Kidney epithelial cell (primary cell): Measurements from ENCODE around the gene ABR. TPM values are rescaled to one million over a fixed set of nuclear protein-coding genes. Genes with fewer than 3 reads are reported as not detected.
"Not testable (repeated sequence)": the region's sequence is repeated elsewhere in the genome, so short reads cannot be mapped to it uniquely, and the experiment has no call there.

Experiments
- DNase-seq: peaks from one replicate; pipeline ENCODE4 v3.0.0-alpha.2; 2010; ENCODE audit warnings: low read depth
- H3K27me3 ChIP-seq: 2 replicates; pipeline ENCODE4 v1.6.0; 2011; ENCODE audit warnings: low read length; ENCODE audit not compliant: control insufficient read depth, insufficient read depth
- H3K36me3 ChIP-seq: 2 replicates; pipeline ENCODE4 v1.5.1; 2011; ENCODE audit warnings: low read length; ENCODE audit not compliant: control insufficient read depth, insufficient read depth
- H3K4me3 ChIP-seq: 2 replicates; pipeline ENCODE4 v1.5.1; 2011; ENCODE audit warnings: low read depth, mild to moderate bottlenecking, control low read depth, low read length
- total RNA-seq: library from RNA; depleted of rRNA; stranded (reverse); fragments of >200 nt; gene quantifications from 2 replicates; pipeline ENCODE4 v1.2.3, GENCODE V29; 2015
- TF ChIP-seq, protein P1 (sequence below): IDR thresholded peaks from 2 replicates; pipeline ENCODE4 v1.5.1; 2011; ENCODE audit warnings: mild to moderate bottlenecking, moderate library complexity, low read length, control low read depth, inconsistent platforms; ENCODE audit not compliant: insufficient read depth, poor library complexity, severe bottlenecking

The ABR gene
- total RNA-seq, 1 donor from 2014 or later, result 141 TPM

DNA sequence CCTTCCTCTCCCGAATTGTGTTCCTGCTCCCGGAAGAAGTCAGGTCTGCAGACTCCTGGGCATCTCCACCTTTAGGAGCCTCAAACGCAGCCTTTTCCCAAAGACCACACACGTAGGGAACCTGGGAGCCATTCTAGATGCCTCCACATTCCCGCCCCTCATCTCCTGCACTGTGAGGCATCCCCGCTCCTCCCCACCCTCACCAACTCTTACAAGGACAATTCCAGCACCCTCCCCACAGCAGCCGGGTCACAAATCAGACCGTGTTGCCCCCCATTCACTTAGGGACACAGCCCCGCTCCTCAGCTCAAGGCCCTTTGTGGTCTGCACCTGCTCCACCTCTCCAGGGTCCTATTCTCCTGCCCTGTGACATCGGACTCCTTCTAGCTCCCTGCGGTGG is 49.6 kb downstream of the ABR start:
- Histone ChIP-seq H3K4me3 (no peak overlapping the region), H3K36me3 (no peaks in the 10 kb centered on the region), H3K27me3 (no peaks in the 10 kb centered on the region)
- TF ChIP-seq, protein P1, sequence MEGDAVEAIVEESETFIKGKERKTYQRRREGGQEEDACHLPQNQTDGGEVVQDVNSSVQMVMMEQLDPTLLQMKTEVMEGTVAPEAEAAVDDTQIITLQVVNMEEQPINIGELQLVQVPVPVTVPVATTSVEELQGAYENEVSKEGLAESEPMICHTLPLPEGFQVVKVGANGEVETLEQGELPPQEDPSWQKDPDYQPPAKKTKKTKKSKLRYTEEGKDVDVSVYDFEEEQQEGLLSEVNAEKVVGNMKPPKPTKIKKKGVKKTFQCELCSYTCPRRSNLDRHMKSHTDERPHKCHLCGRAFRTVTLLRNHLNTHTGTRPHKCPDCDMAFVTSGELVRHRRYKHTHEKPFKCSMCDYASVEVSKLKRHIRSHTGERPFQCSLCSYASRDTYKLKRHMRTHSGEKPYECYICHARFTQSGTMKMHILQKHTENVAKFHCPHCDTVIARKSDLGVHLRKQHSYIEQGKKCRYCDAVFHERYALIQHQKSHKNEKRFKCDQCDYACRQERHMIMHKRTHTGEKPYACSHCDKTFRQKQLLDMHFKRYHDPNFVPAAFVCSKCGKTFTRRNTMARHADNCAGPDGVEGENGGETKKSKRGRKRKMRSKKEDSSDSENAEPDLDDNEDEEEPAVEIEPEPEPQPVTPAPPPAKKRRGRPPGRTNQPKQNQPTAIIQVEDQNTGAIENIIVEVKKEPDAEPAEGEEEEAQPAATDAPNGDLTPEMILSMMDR, result no peak
- DNase-seq, result no peak

DNA sequence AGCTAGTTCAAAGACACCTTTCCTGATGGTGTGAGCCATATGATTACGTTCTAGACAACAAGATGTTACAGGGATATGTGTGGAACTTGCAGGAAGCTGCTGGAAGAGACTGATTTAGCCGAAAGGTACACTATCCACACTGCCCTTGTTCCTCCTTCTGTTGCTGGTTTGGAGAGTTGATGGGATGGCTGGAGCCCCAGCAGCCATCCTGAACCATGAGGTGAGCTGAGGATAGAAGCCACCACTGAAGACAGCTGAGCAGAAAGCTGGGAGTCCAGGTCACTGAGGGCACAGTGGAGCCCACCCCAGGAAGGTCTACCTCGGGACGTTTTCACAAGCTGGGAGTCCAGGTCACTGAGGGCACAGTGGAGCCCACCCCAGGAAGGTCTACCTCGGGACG is 51.3 kb downstream of the ABR start:
- H3K36me3 ChIP-seq, H3K27me3 ChIP-seq, DNase-seq, H3K4me3 ChIP-seq: not testable (repeated sequence)

DNA sequence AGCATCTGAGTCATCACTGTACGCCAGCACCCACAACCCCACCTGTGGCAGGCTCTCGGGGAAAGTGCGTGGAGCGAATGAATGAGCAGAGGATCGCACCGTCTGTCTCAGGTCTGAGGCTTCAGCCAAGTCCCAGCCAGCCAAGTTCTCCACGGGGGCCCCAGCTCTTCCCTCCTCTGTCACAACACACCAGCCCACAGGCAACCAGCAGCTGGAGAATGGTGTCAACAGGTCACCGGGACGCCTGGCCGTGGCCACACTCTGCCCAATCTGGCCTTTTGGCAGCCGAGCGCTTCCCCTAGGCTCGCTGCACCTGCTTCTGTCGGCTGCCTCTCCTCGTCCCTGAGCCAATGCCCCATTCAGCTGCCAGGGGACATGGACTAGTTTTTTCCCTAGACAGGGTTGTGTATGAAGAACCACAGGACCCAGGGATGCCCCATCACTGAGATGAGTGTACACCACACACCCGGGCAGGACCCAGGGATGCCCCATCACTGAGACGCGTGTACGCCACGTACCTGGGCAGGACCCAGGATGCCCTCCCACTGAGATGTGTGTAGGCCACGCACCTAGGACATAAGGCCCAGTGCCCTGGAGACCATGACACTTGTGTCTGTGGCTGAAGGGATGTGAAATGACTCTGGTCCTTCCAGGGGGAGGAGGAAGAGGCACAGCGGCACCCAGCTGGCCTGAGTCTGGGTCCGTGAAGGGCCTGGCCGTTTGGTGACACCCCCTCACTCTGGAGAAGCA is 52.8 kb downstream of the ABR start:
- TF ChIP-seq, protein P1, result no peak
- H3K36me3 ChIP-seq, result no peaks in the 10 kb centered on the region
- DNase-seq, result no peak
- no peak overlapping the region for H3K4me3 ChIP-seq
- no peaks in the 10 kb centered on the region for H3K27me3 ChIP-seq

DNA sequence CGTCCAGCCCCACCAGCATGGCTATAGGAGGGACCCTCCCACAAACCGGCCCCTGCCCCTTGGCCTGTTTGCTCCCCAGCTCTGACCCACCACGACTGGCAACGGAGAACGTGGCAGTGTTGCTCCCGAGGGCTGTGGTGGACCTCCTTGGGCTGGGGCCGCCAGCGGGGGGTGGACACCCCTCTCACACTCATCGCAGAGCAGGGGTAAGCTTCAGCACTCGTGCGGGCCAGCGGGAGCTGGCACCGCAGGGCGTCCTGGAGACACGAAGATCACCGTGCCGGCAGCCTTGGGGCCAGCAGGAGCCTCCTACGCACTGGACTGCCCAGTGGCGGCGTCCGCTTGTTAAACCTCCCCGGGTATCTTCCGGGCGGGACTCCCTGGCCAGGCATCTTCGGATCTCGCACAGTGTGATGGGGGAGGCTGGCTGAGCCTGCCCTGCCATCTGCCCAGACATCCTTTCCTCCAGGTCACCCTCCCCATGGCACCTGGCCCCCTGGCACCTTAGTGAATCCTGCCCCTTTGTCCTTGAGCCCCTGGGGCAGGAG is 53.5 kb downstream of the ABR start:
- TF ChIP-seq, protein P1, result no peak
- Histone ChIP-seq H3K36me3 (no peaks in the 10 kb centered on the region), H3K4me3 (no peak overlapping the region), H3K27me3 (no peaks in the 10 kb centered on the region)
- no peak for DNase-seq

DNA sequence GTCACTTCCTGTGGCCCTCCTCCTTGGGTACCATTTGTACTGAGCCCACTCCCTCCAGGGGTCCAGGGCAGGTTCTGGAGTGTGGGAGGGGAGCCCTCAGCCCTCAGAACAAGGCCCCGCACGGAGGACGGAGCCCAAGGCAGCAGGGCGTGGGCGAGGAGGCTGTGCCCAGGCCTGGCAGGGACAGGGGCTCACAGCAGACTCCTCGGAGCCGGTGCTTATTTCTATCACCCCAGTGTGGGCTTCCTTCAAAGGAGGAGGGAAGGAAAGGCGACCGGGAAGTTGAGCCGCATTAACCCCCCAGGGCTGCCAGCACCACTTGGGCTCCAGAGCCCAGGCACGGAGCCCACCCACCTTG is 54.0 kb downstream of the ABR start:
- TF ChIP-seq, protein P1, result no peak
- no peak for DNase-seq
- Histone ChIP-seq H3K27me3 (no peaks in the 10 kb centered on the region), H3K4me3 (no peak overlapping the region), H3K36me3 (no peaks in the 10 kb centered on the region)

DNA sequence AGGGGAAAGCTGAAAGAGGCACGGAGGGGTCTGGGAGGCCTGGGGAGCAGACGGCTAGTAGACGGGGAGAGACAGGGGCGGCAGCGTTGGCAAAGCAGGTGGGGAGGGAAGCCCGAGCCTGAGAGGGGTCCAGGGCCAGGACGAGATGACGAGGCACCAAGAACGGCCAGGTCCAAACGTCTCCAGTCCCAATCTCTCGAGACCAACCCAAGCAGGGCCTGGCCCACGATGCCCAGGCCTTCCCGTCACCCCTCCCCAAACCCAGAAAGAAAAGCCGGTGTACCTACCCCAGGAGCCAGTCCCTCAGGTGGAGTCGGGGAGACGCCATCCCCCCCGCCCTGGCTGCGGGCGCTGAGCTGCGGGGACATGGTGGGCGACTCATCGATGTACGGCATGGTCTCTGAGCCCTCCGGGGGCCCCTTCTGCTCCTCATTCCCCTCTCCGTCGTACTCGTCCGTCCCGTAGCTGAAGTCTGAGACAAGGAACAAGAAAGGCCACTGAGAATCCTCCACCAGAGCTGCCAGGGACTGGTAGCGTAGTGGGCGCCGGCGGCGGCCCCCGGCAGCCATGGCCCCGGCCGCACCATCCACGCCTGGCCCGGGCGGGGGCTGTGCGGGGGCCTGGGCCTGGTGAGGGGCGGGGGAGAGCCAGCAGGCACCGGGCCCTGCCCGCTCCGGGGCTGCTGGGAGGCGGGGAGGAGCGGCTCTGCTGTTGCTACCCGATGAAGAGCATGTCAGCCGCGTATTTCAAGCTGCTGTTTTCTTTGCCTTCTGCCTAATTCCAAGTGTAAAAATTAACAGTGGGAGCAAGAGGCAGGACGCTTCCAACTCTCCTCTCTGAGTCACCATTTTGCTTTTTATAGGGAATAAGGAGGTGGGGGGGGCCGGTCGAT is 54.6 kb downstream of the ABR start:
- TF ChIP-seq, protein P1, result no peak
- no peak for DNase-seq
- H3K27me3 ChIP-seq, result no peaks in the 10 kb centered on the region
- H3K36me3 ChIP-seq, result no peaks in the 10 kb centered on the region
- H3K4me3 ChIP-seq, result no peak overlapping the region
